ENCODE measurements around the gene ZNF485. TPM values are rescaled to one million over a fixed set of nuclear protein-coding genes. Genes with fewer than 3 reads are reported as not detected.
A peak's percentile ranks its signal among the peaks of the same experiment; 100 is the strongest.

Gene ZNF485
- polyA plus RNA-seq, 3 donors = 0.19 to 0.79 (median 0.27) TPM

- Histone ChIP-seq H3K4me1 (ENCODE audit: control insufficient read depth in 1 of 2, insufficient read depth in 2 of 2, low read length in 2 of 2) (peaks cover 17 to 19% of the 10 kb centered on the region in 2 donors), H3K36me3 (replicated peaks in 1 of 2; ENCODE audit: control insufficient read depth in 1 of 2, insufficient read depth in 2 of 2, low read length in 2 of 2) (no peaks in the 10 kb centered on the region), H2AFZ (ENCODE audit: insufficient read depth, low read depth, low read length, poor library complexity, severe bottlenecking) (no peak overlapping the region), H3K79me2 (ENCODE audit: insufficient read depth, low read length) (no peaks in the 10 kb centered on the region), H3K9me3 (replicated peaks in 1 of 2; ENCODE audit: control insufficient read depth in 1 of 2, insufficient read depth in 1 of 2, low read length in 2 of 2) (peaks cover 10 to 11% of the 10 kb centered on the region in 2 donors), H3K9ac (ENCODE audit: insufficient read depth, low read length, poor library complexity, severe bottlenecking) (no peak overlapping the region), H3K27me3 (ENCODE audit: control insufficient read depth in 2 of 2, insufficient read depth in 2 of 2, low read length in 2 of 2) (no peaks in the 10 kb centered on the region), H4K20me1 (ENCODE audit: insufficient read depth, low read length) (no peaks in the 10 kb centered on the region), H3K27ac (ENCODE audit: low read depth in 1 of 2, low read length in 2 of 2) (no peak overlapping the region), H3K4me2 (replicated peaks; ENCODE audit: extremely low read depth, low read length, poor library complexity, severe bottlenecking) (no peak overlapping the region), H3K4me3 (replicated peaks in 1 of 3; ENCODE audit: low read depth in 2 of 3, low read length in 3 of 3) (no peak overlapping the region)
- peaks cover 20% of the 10 kb centered on the region for H3K4me1 Mint-ChIP-seq
- no peak overlapping the region for H3K4me3 Mint-ChIP-seq
- no peak overlapping the region for H3K27ac Mint-ChIP-seq
- H3K36me3 Mint-ChIP-seq = no peaks in the 10 kb centered on the region
- no CpG with 5 or more reads among the region's 5 CpGs for WGBS (ENCODE audit: insufficient coverage)
- TF ChIP-seq, protein P1, sequence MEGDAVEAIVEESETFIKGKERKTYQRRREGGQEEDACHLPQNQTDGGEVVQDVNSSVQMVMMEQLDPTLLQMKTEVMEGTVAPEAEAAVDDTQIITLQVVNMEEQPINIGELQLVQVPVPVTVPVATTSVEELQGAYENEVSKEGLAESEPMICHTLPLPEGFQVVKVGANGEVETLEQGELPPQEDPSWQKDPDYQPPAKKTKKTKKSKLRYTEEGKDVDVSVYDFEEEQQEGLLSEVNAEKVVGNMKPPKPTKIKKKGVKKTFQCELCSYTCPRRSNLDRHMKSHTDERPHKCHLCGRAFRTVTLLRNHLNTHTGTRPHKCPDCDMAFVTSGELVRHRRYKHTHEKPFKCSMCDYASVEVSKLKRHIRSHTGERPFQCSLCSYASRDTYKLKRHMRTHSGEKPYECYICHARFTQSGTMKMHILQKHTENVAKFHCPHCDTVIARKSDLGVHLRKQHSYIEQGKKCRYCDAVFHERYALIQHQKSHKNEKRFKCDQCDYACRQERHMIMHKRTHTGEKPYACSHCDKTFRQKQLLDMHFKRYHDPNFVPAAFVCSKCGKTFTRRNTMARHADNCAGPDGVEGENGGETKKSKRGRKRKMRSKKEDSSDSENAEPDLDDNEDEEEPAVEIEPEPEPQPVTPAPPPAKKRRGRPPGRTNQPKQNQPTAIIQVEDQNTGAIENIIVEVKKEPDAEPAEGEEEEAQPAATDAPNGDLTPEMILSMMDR (IDR thresholded peaks at IDR 0.05) = no peak
- DNase-seq = no peak
- peaks cover 1 to 3% (median 2%) of the 10 kb centered on the region in 3 donors for H3K27me3 Mint-ChIP-seq (ENCODE audit: low read depth in 3 of 3)
- peaks cover 2 to 18% (median 11%) of the 10 kb centered on the region in 7 donors for H3K9me3 Mint-ChIP-seq
- intact Hi-C loops (cut with micrococcal nuclease) = no loop called here
Observed at GRCh38 chr10:43591303-43591904, 14.8 kb upstream of the ZNF485 start.

DNA sequence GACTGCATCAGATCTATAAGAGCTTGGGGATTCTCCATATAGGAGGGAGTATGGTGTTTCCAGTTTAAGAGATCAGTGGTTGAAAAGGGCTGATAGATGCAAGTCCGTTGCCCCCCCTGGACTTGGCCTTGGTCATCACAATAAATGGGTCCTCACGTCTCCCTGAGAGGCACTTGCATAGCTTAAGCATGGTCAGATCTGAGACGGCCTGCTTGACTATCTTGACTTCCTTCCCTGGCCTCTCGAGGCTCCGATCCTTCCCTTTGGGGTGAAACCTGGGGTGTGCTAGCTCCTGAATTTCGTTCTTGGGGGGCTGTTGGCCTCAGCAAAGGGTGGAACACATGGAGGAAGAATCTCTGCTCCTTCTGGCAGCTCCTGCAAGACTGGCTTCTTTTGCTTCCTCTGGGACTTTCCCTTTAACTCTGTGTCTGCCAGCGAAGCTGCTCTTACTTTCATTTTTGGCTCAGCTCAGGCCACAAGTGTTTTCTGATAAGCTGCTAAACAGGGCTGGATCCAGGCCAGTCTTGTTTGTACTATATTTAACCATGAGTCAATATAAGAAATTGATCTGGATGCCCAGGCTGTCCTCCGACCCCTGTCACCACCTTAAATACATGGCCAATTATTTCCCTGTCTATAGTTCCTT is 11.2 kb upstream of the ZNF485 start:
- Mint-ChIP-seq H3K27me3 (ENCODE audit: low read depth in 3 of 3) (peaks cover 1 to 3% (median 2%) of the 10 kb centered on the region in 3 donors), H3K4me3 (peak overlapping the region; percentile 82 to 97), H3K36me3 (no peaks in the 10 kb centered on the region), H3K27ac (peak overlapping the region in 5 of 7 donors; percentile 27 to 83 (median 77)), H3K4me1 (peaks cover 24% of the 10 kb centered on the region), H3K9me3 (peaks cover 2 to 21% (median 14%) of the 10 kb centered on the region in 7 donors)
- H3K9me3 ChIP-seq (replicated peaks in 1 of 2; ENCODE audit: control insufficient read depth in 1 of 2, insufficient read depth in 1 of 2, low read length in 2 of 2) = peaks cover 10% of the 10 kb centered on the region in 2 donors
- no peaks in the 10 kb centered on the region for H4K20me1 ChIP-seq (ENCODE audit: insufficient read depth, low read length)
- DNase-seq = peak in 2 of 3 donors; percentile 12 to 27
- TF ChIP-seq, protein P1 (IDR thresholded peaks at IDR 0.05) = no peak
- peak overlapping the region in 2 of 3 experiments; percentile 37 to 69 for H3K4me3 ChIP-seq (replicated peaks in 1 of 3; ENCODE audit: low read depth in 2 of 3, low read length in 3 of 3)
- H3K27ac ChIP-seq (ENCODE audit: low read depth in 1 of 2, low read length in 2 of 2) = peak overlapping the region in 1 of 2 donors; percentile 44
- no peaks in the 10 kb centered on the region for H3K27me3 ChIP-seq (ENCODE audit: control insufficient read depth in 2 of 2, insufficient read depth in 2 of 2, low read length in 2 of 2)
- no peaks in the 10 kb centered on the region for H3K36me3 ChIP-seq (replicated peaks in 1 of 2; ENCODE audit: control insufficient read depth in 1 of 2, insufficient read depth in 2 of 2, low read length in 2 of 2)
- H3K9ac ChIP-seq (ENCODE audit: insufficient read depth, low read length, poor library complexity, severe bottlenecking) = peak overlapping the region; percentile 47
- H3K79me2 ChIP-seq (ENCODE audit: insufficient read depth, low read length) = no peaks in the 10 kb centered on the region
- intact Hi-C loops (cut with micrococcal nuclease) = no loop called here
- H3K4me1 ChIP-seq (ENCODE audit: control insufficient read depth in 1 of 2, insufficient read depth in 2 of 2, low read length in 2 of 2) = peaks cover 17 to 25% of the 10 kb centered on the region in 2 donors
- peak overlapping the region; percentile 75 for H3K4me2 ChIP-seq (replicated peaks; ENCODE audit: extremely low read depth, low read length, poor library complexity, severe bottlenecking)
- peak overlapping the region; percentile 79 for H2AFZ ChIP-seq (ENCODE audit: insufficient read depth, low read depth, low read length, poor library complexity, severe bottlenecking)
- 11% methylated on average over 7 of the region's 8 CpGs for WGBS (ENCODE audit: insufficient coverage)

Measured in CD14-positive monocyte (primary cell).